ENCODE results near the gene TENT4A.

The TENT4A gene

DNA sequence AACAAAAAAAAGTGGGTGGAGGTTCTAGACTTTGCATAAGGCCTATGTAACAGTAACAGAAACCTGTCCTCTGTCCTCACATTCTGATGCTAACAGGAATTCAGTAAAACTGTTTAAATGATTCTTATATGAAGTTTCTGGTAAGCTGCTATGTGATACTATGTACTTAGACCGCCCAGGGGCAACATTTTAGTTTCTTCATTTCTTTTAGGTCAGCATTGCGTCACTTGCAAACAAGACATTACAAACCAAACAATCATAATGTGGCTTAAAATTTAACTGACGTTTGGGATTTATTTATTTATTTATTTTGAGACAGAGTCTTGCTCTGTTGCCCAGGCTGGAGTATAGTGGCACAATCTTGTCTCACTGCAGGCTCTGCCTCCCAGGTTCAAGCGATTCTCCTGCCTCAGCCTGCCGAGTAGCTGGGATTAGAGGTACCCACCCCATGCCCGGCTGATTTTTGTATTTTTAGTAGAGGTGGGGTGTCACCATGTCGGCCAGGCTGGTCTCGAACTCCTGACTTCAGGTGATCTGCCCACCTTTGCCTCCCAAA lies 44.3 kb downstream of the TENT4A start:
- H3K4me3 ChIP-seq (ENCODE audit: low read length in 2 of 2) = no peak overlapping the region
- peaks cover 0 to 2% of the 10 kb centered on the region in 2 donors for H3K9me3 ChIP-seq (replicated peaks in 1 of 2; ENCODE audit: control insufficient read depth in 2 of 2, insufficient read depth in 1 of 2, low read depth in 1 of 2, low read length in 2 of 2)
- H2AK5ac ChIP-seq (ENCODE audit: low read depth, low read length) = no peak overlapping the region
- no peak overlapping the region for H3K27ac ChIP-seq (replicated peaks; ENCODE audit: low read length)
- H2BK5ac ChIP-seq (ENCODE audit: low read length) = no peak overlapping the region
- H3K4me2 ChIP-seq (ENCODE audit: insufficient read depth, low read length, poor library complexity, severe bottlenecking) = no peak overlapping the region
- no peak overlapping the region for H3K18ac ChIP-seq (ENCODE audit: low read length)
- H2BK15ac ChIP-seq (ENCODE audit: low read length) = no peak overlapping the region
- no peak overlapping the region for H3K4ac ChIP-seq (ENCODE audit: low read length)
- peaks cover 5% of the 10 kb centered on the region for H3K79me1 ChIP-seq (ENCODE audit: low read depth, low read length)
- H2BK12ac ChIP-seq (ENCODE audit: low read length) = no peak overlapping the region
- no peak overlapping the region for H4K91ac ChIP-seq (ENCODE audit: low read depth, low read length, poor library complexity)
- no peak overlapping the region for H4K8ac ChIP-seq (ENCODE audit: low read depth, low read length)
- no peaks in the 10 kb centered on the region for H3K4me1 ChIP-seq (ENCODE audit: control insufficient read depth in 2 of 2, insufficient read depth in 1 of 2, low read depth in 1 of 2, low read length in 2 of 2)
- no CpG with 5 or more reads among the region's 8 CpGs for WGBS, 2 donors (ENCODE audit: extremely low coverage in 2 of 2, insufficient read length in 2 of 2, insufficient replicate concordance in 1 of 2)
- H2AFZ ChIP-seq (ENCODE audit: low read length) = no peak overlapping the region
- no peak overlapping the region for H3K23ac ChIP-seq (ENCODE audit: low read depth, low read length, poor library complexity)
- H2BK120ac ChIP-seq (ENCODE audit: low read depth, low read length) = no peak overlapping the region
- no peak for DNase-seq (ENCODE audit: low spot score)
- H3K9ac ChIP-seq (ENCODE audit: low read depth, low read length, poor library complexity) = no peak overlapping the region
- H3K27me3 ChIP-seq (ENCODE audit: control insufficient read depth in 3 of 3, insufficient read depth in 3 of 3, low read depth in 1 of 3, low read length in 3 of 3) = no peaks in the 10 kb centered on the region
- peaks cover 22 to 65% of the 10 kb centered on the region in 2 donors for H3K36me3 ChIP-seq (replicated peaks in 1 of 2; ENCODE audit: control insufficient read depth in 2 of 2, insufficient read depth in 2 of 2, low read length in 2 of 2)
- H3K14ac ChIP-seq (ENCODE audit: low read length) = no peak overlapping the region

DNA sequence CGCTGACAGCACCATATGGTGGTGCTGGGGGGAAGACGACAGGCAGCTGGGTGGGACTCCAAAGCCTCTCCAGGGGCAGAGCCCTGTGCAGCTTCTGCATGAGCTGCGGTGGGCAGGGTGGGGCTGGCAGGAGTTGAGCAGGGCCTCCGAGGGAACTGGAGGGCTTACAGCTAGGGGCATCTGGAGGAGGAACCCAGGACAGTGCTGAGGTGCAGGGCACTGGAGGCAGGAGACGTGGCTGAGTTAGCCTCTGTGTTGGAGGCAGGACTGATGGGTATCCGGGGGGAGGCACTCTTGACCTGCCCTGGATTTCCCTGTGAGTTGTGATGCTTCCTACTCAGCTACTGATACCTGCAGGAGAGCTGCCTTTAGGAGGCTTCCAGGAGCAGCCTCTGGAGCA lies 45.0 kb downstream of the TENT4A start:
- H2BK15ac ChIP-seq (ENCODE audit: low read length) = no peak overlapping the region
- H2BK120ac ChIP-seq (ENCODE audit: low read depth, low read length) = no peak overlapping the region
- no peak overlapping the region for H2BK5ac ChIP-seq (ENCODE audit: low read length)
- no peaks in the 10 kb centered on the region for H3K27me3 ChIP-seq (ENCODE audit: control insufficient read depth in 3 of 3, insufficient read depth in 3 of 3, low read depth in 1 of 3, low read length in 3 of 3)
- H3K4me2 ChIP-seq (ENCODE audit: insufficient read depth, low read length, poor library complexity, severe bottlenecking) = no peak overlapping the region
- peaks cover 0 to 2% of the 10 kb centered on the region in 2 donors for H3K9me3 ChIP-seq (replicated peaks in 1 of 2; ENCODE audit: control insufficient read depth in 2 of 2, insufficient read depth in 1 of 2, low read depth in 1 of 2, low read length in 2 of 2)
- peaks cover 17 to 58% of the 10 kb centered on the region in 2 donors for H3K36me3 ChIP-seq (replicated peaks in 1 of 2; ENCODE audit: control insufficient read depth in 2 of 2, insufficient read depth in 2 of 2, low read length in 2 of 2)
- H2AFZ ChIP-seq (ENCODE audit: low read length) = no peak overlapping the region
- H3K18ac ChIP-seq (ENCODE audit: low read length) = no peak overlapping the region
- no peak for DNase-seq (ENCODE audit: low spot score)
- H3K4me1 ChIP-seq (ENCODE audit: control insufficient read depth in 2 of 2, insufficient read depth in 1 of 2, low read depth in 1 of 2, low read length in 2 of 2) = peaks cover 0 to under 1% of the 10 kb centered on the region in 2 donors
- no peak overlapping the region for H3K4me3 ChIP-seq (ENCODE audit: low read length in 2 of 2)
- H2BK12ac ChIP-seq (ENCODE audit: low read length) = no peak overlapping the region
- no CpG with 5 or more reads among the region's 6 CpGs for WGBS, 2 donors (ENCODE audit: extremely low coverage in 2 of 2, insufficient read length in 2 of 2, insufficient replicate concordance in 1 of 2)
- H3K4ac ChIP-seq (ENCODE audit: low read length) = no peak overlapping the region
- H2AK5ac ChIP-seq (ENCODE audit: low read depth, low read length) = no peak overlapping the region
- no peak overlapping the region for H3K9ac ChIP-seq (ENCODE audit: low read depth, low read length, poor library complexity)
- no peak overlapping the region for H3K23ac ChIP-seq (ENCODE audit: low read depth, low read length, poor library complexity)
- no peak overlapping the region for H4K91ac ChIP-seq (ENCODE audit: low read depth, low read length, poor library complexity)
- no peak overlapping the region for H3K14ac ChIP-seq (ENCODE audit: low read length)
- no peak overlapping the region for H4K8ac ChIP-seq (ENCODE audit: low read depth, low read length)
- H3K79me1 ChIP-seq (ENCODE audit: low read depth, low read length) = peaks cover 5% of the 10 kb centered on the region
- H3K27ac ChIP-seq (replicated peaks; ENCODE audit: low read length) = no peak overlapping the region

DNA sequence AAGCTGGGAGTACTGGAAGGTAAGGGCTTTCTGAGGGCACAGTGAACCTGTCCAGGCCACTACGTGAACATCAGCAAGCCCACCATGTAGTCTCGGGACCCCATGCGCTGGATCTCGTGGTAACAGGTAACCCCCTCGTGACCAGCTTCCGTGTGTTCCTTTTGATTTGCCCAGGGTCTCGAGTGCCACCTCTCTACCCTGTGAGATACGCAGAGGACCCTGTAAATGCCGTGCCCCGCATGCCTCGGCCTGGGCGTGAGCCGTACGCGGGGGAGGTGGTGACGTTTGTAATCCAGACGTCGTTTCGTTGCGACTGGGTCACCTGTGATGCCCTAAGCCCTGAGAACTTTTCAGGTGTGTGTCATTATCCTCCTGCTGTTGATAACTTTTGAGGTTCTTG lies 45.5 kb downstream of the TENT4A start:
- peaks cover 0 to 4% of the 10 kb centered on the region in 2 donors for H3K4me1 ChIP-seq (ENCODE audit: control insufficient read depth in 2 of 2, insufficient read depth in 1 of 2, low read depth in 1 of 2, low read length in 2 of 2)
- no peak overlapping the region for H2BK15ac ChIP-seq (ENCODE audit: low read length)
- peaks cover 3% of the 10 kb centered on the region for H3K79me1 ChIP-seq (ENCODE audit: low read depth, low read length)
- no peak overlapping the region for H3K4ac ChIP-seq (ENCODE audit: low read length)
- no peak overlapping the region for H2BK120ac ChIP-seq (ENCODE audit: low read depth, low read length)
- H3K4me3 ChIP-seq (ENCODE audit: low read length in 2 of 2) = no peak overlapping the region
- H3K4me2 ChIP-seq (ENCODE audit: insufficient read depth, low read length, poor library complexity, severe bottlenecking) = no peak overlapping the region
- no peak overlapping the region for H3K9ac ChIP-seq (ENCODE audit: low read depth, low read length, poor library complexity)
- no CpG with 5 or more reads among the region's 20 CpGs for WGBS, 2 donors (ENCODE audit: extremely low coverage in 2 of 2, insufficient read length in 2 of 2, insufficient replicate concordance in 1 of 2)
- DNase-seq (ENCODE audit: low spot score) = no peak
- H3K36me3 ChIP-seq (replicated peaks in 1 of 2; ENCODE audit: control insufficient read depth in 2 of 2, insufficient read depth in 2 of 2, low read length in 2 of 2) = peaks cover 14 to 53% of the 10 kb centered on the region in 2 donors
- no peak overlapping the region for H3K23ac ChIP-seq (ENCODE audit: low read depth, low read length, poor library complexity)
- H3K9me3 ChIP-seq (replicated peaks in 1 of 2; ENCODE audit: control insufficient read depth in 2 of 2, insufficient read depth in 1 of 2, low read depth in 1 of 2, low read length in 2 of 2) = peaks cover 0 to 2% of the 10 kb centered on the region in 2 donors
- peak overlapping the region; percentile 24 for H3K18ac ChIP-seq (ENCODE audit: low read length)
- H2AK5ac ChIP-seq (ENCODE audit: low read depth, low read length) = peak overlapping the region; percentile 33
- no peak overlapping the region for H3K14ac ChIP-seq (ENCODE audit: low read length)
- peak overlapping the region; percentile 24 for H4K8ac ChIP-seq (ENCODE audit: low read depth, low read length)
- H4K91ac ChIP-seq (ENCODE audit: low read depth, low read length, poor library complexity) = no peak overlapping the region
- no peak overlapping the region for H2AFZ ChIP-seq (ENCODE audit: low read length)
- no peak overlapping the region for H2BK12ac ChIP-seq (ENCODE audit: low read length)
- H2BK5ac ChIP-seq (ENCODE audit: low read length) = no peak overlapping the region
- no peak overlapping the region for H3K27ac ChIP-seq (replicated peaks; ENCODE audit: low read length)
- H3K27me3 ChIP-seq (ENCODE audit: control insufficient read depth in 3 of 3, insufficient read depth in 3 of 3, low read depth in 1 of 3, low read length in 3 of 3) = no peaks in the 10 kb centered on the region

DNA sequence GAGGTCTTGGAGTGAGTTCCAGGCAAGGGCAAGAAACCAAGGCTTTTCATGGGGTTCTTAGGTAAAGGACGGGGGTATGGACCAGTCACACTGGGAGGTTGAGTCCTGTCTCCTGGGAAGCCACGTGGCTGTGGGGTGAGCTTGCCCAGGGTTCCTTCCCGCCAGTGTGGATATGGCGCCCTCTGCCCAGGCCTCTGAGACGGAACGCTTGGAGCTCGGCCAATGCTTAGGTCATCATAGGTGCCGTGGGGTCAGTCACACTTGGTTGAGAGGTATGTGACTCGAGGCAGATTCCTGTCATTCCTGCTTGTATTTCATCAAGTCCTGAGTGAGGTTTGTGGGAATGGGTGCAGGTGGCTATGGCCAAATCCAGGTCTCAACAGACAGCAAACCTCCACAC lies 46.2 kb downstream of the TENT4A start:
- Histone ChIP-seq H4K8ac (ENCODE audit: low read depth, low read length) (no peak overlapping the region), H2AK5ac (ENCODE audit: low read depth, low read length) (no peak overlapping the region), H3K4ac (ENCODE audit: low read length) (no peak overlapping the region), H4K91ac (ENCODE audit: low read depth, low read length, poor library complexity) (no peak overlapping the region), H3K18ac (ENCODE audit: low read length) (no peak overlapping the region), H2BK120ac (ENCODE audit: low read depth, low read length) (no peak overlapping the region), H3K79me1 (ENCODE audit: low read depth, low read length) (peaks cover 3% of the 10 kb centered on the region), H2BK12ac (ENCODE audit: low read length) (no peak overlapping the region), H3K36me3 (replicated peaks in 1 of 2; ENCODE audit: control insufficient read depth in 2 of 2, insufficient read depth in 2 of 2, low read length in 2 of 2) (peaks cover 12 to 46% of the 10 kb centered on the region in 2 donors), H3K27ac (replicated peaks; ENCODE audit: low read length) (no peak overlapping the region), H3K4me2 (ENCODE audit: insufficient read depth, low read length, poor library complexity, severe bottlenecking) (no peak overlapping the region), H2BK5ac (ENCODE audit: low read length) (no peak overlapping the region), H3K9ac (ENCODE audit: low read depth, low read length, poor library complexity) (no peak overlapping the region), H3K4me1 (ENCODE audit: control insufficient read depth in 2 of 2, insufficient read depth in 1 of 2, low read depth in 1 of 2, low read length in 2 of 2) (peaks cover 0 to 4% of the 10 kb centered on the region in 2 donors), H3K9me3 (replicated peaks in 1 of 2; ENCODE audit: control insufficient read depth in 2 of 2, insufficient read depth in 1 of 2, low read depth in 1 of 2, low read length in 2 of 2) (peaks cover 0 to 2% of the 10 kb centered on the region in 2 donors), H3K4me3 (ENCODE audit: low read length in 2 of 2) (no peak overlapping the region), H3K27me3 (ENCODE audit: control insufficient read depth in 3 of 3, insufficient read depth in 3 of 3, low read depth in 1 of 3, low read length in 3 of 3) (no peaks in the 10 kb centered on the region), H2BK15ac (ENCODE audit: low read length) (no peak overlapping the region), H3K14ac (ENCODE audit: low read length) (no peak overlapping the region), H2AFZ (ENCODE audit: low read length) (no peak overlapping the region), H3K23ac (ENCODE audit: low read depth, low read length, poor library complexity) (no peak overlapping the region)
- no peak for DNase-seq (ENCODE audit: low spot score)
- no CpG with 5 or more reads among the region's 9 CpGs for WGBS, 2 donors (ENCODE audit: extremely low coverage in 2 of 2, insufficient read length in 2 of 2, insufficient replicate concordance in 1 of 2)
